Neural cell (in vitro differentiated cells): Measurements from ENCODE around the gene USP6NL.

Source experiments
- CTCF ChIP-seq: fragments of 450-650 bp; IDR thresholded peaks from 2 replicates; pipeline ENCODE4 v1.5.1; 2014; ENCODE audit warnings: antibody characterized with exemption, mild to moderate bottlenecking, moderate library complexity; ENCODE audit not compliant: poor library complexity, severe bottlenecking
- POLR2AphosphoS5 ChIP-seq: IDR thresholded peaks from 2 replicates; pipeline ENCODE4 v1.6.1; 2012
- REST ChIP-seq: IDR thresholded peaks from 2 replicates; pipeline ENCODE4 v1.6.1; 2012; ENCODE audit warnings: borderline replicate concordance

- TF ChIP-seq CTCF (no peak), REST (no peak), POLR2AphosphoS5 (no peak)
Observed at GRCh38 chr10:11610826-11611247, 613 bp downstream of the USP6NL start.
